CD8-positive, alpha-beta memory T cell (primary cell): ENCODE data around the gene MSI2. TPM values are rescaled to one million over a fixed set of nuclear protein-coding genes. Genes with fewer than 3 reads are reported as not detected.

Source experiments
- CTCF ChIA-PET: fragments of 350-600 bp; sonication (Branson Sonifier 250); formaldehyde crosslinking; loops from one replicate; lab custom pipeline; 2021; ENCODE audit warnings: antibody characterized with exemption; lab: Charles Lee
- POLR2A ChIA-PET: fragments of 350-600 bp; sonication (Branson Sonifier 250); formaldehyde crosslinking; loops from one replicate; lab custom pipeline; 2021; ENCODE audit warnings: antibody characterized with exemption; lab: Charles Lee
- DNase-seq, 5 donors: peaks; one replicate each; pipeline versions ENCODE4 v3.0.0 to v3.0.0-alpha.2; 2020 to 2022; ENCODE audit warnings: mixed read lengths in 1 of 5
- H3K27ac ChIP-seq: one replicate; pipeline ENCODE4 v1.7.0; 2013; ENCODE audit warnings: low read depth, mild to moderate bottlenecking, low read length, moderate library complexity
- H3K27me3 ChIP-seq: 2 replicates; pipeline ENCODE4 v1.7.0; 2013; ENCODE audit warnings: low read length, mild to moderate bottlenecking; ENCODE audit not compliant: insufficient read depth, poor library complexity, severe bottlenecking
- H3K36me3 ChIP-seq: 2 replicates; pipeline ENCODE4 v1.7.0; 2013; ENCODE audit warnings: mild to moderate bottlenecking, low read length, moderate library complexity; ENCODE audit not compliant: insufficient read depth
- H3K4me1 ChIP-seq: 2 replicates; pipeline ENCODE4 v1.7.0; 2013; ENCODE audit warnings: mild to moderate bottlenecking, low read length, moderate library complexity; ENCODE audit not compliant: insufficient read depth
- H3K4me3 ChIP-seq: 2 replicates; pipeline ENCODE4 v1.7.0; 2013; ENCODE audit warnings: mild to moderate bottlenecking, low read length
- H3K9me3 ChIP-seq: 2 replicates; pipeline ENCODE4 v1.7.0; 2013; ENCODE audit warnings: mild to moderate bottlenecking, low read length
- H3K27ac Mint-ChIP-seq, 8 donors: one replicate each; pipeline ENCODE4 v1.8.0; 2020 to 2021; ENCODE audit warnings: mixed read lengths in 8 of 8, mild to moderate bottlenecking in 6 of 8, inconsistent platforms in 3 of 8, moderate library complexity in 3 of 8
- H3K27me3 Mint-ChIP-seq, 2 donors: one replicate each; pipeline ENCODE4 v1.8.0; 2020 to 2021; ENCODE audit warnings: mixed read lengths in 2 of 2, mild to moderate bottlenecking in 1 of 2, moderate library complexity in 1 of 2
- H3K36me3 Mint-ChIP-seq, 3 donors: one replicate each; pipeline ENCODE4 v1.8.0; 2020 to 2021; ENCODE audit warnings: mixed read lengths in 3 of 3, inconsistent platforms in 1 of 3, mild to moderate bottlenecking in 1 of 3
- H3K4me1 Mint-ChIP-seq, 3 donors: one replicate each; pipeline ENCODE4 v1.8.0; 2020 to 2021; ENCODE audit warnings: mixed read lengths in 3 of 3, inconsistent platforms in 1 of 3, mild to moderate bottlenecking in 1 of 3
- H3K4me3 Mint-ChIP-seq, 7 donors: one replicate each; pipeline ENCODE4 v1.8.0; 2020 to 2021; ENCODE audit warnings: mixed read lengths in 7 of 7, mild to moderate bottlenecking in 6 of 7, moderate library complexity in 4 of 7, inconsistent platforms in 2 of 7
- H3K9me3 Mint-ChIP-seq, 5 donors: one replicate each; pipeline ENCODE4 v1.8.0; 2020 to 2022; ENCODE audit warnings: mixed read lengths in 5 of 5, mild to moderate bottlenecking in 3 of 5, moderate library complexity in 2 of 5, inconsistent platforms in 1 of 5
- polyA plus RNA-seq: library from polyadenylated mRNA; unstranded; fragments of 300-500 nt; fragmentation: Illumina TruSeq; gene quantifications from one replicate; pipeline ENCODE4 v1.2.3, GENCODE V29; 2021
- total RNA-seq, 2 experiments: library from RNA; stranded (reverse); gene quantifications; one replicate each; pipeline ENCODE4 v1.2.3, GENCODE V29; 2021

Gene MSI2
- total and polyA plus RNA-seq, 3 experiments from 2014 or later = 2.3 to 58.0 (median 57.1) TPM

- Histone ChIP-seq H3K9me3 (no peaks in the 10 kb centered on the region), H3K4me1 (peaks cover 12% of the 10 kb centered on the region), H3K27ac (no peak overlapping the region), H3K27me3 (no peaks in the 10 kb centered on the region), H3K36me3 (peaks cover 5% of the 10 kb centered on the region), H3K4me3 (no peak overlapping the region)
- no peak for DNase-seq
- Mint-ChIP-seq H3K4me1 (peaks cover 18 to 33% (median 30%) of the 10 kb centered on the region in 3 donors), H3K4me3 (no peak overlapping the region), H3K36me3 (peaks cover 0 to 5% (median 4%) of the 10 kb centered on the region in 3 donors), H3K27me3 (no peaks in the 10 kb centered on the region), H3K9me3 (no peaks in the 10 kb centered on the region), H3K27ac (peak overlapping the region in 1 of 8 donors; percentile 1)
- POLR2A ChIA-PET = no interaction called here
- CTCF ChIA-PET = no interaction called here
Observed at GRCh38 chr17:57475796-57476195, 219.5 kb downstream of the MSI2 start.

GRCh38 chr17:57477522-57478362 lies 221.4 kb downstream of the MSI2 start:
- H3K27me3 Mint-ChIP-seq = no peaks in the 10 kb centered on the region
- Histone ChIP-seq H3K27ac (no peak overlapping the region), H3K36me3 (peaks cover 5% of the 10 kb centered on the region), H3K4me3 (no peak overlapping the region), H3K27me3 (no peaks in the 10 kb centered on the region), H3K4me1 (peaks cover 12% of the 10 kb centered on the region), H3K9me3 (no peaks in the 10 kb centered on the region)
- no peak overlapping the region for H3K4me3 Mint-ChIP-seq
- H3K4me1 Mint-ChIP-seq = peaks cover 22 to 49% (median 45%) of the 10 kb centered on the region in 3 donors
- peaks cover 0 to 5% (median 4%) of the 10 kb centered on the region in 3 donors for H3K36me3 Mint-ChIP-seq
- H3K9me3 Mint-ChIP-seq = no peaks in the 10 kb centered on the region
- no peak for DNase-seq
- POLR2A ChIA-PET = no interaction called here
- H3K27ac Mint-ChIP-seq = peak overlapping the region in 1 of 8 donors; percentile 3
- CTCF ChIA-PET = interaction anchor here (0.9 kb wide), 1 partner anchor 235 kb away, joined by 3 read pairs; no protein-coding TSS in a partner anchor

DNA sequence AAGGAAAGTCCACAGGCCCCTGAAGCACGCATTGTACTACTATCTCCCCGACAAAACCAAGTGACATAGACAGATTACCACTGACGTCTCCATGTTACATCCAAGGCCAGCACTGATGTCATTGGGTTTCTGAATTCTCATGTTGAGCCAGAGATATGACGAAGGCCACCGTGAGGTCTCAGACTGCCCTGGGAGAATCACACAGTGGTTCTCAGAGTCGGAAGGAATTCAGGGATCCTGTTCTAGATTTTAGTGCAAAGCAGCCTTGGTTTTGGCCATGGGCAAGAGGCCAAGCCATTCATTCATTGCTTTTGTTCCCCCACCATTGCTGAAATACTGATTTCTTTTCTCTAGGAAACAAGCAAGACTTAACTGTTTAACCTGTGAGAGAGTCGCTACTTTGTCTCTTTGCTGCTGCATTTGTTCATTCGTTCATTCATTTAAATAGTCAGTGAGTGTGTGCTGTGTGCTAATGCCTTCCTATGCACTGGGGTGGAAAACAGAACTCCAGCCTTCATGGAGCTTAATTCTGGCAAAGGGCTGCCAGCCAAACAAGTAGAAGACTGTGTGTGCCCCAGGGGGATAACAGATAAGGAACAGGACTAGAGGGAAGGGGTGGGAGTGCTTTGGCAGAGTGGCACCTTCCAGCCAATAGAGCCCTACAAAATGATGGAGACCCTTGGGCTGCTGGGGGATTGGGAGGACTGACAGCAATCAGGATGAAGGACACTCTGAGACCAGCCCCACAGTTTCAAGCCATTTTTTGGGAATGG lies 222.3 kb downstream of the MSI2 start:
- POLR2A ChIA-PET = no interaction called here
- Mint-ChIP-seq H3K27me3 (no peaks in the 10 kb centered on the region), H3K4me1 (peaks cover 30 to 58% (median 52%) of the 10 kb centered on the region in 3 donors), H3K4me3 (no peak overlapping the region), H3K27ac (peak overlapping the region in 1 of 8 donors; percentile 5), H3K9me3 (no peaks in the 10 kb centered on the region), H3K36me3 (peaks cover 0 to 5% (median 3%) of the 10 kb centered on the region in 3 donors)
- no peak for DNase-seq
- H3K4me1 ChIP-seq = peaks cover 13% of the 10 kb centered on the region
- CTCF ChIA-PET = no interaction called here
- H3K27me3 ChIP-seq = no peaks in the 10 kb centered on the region
- H3K9me3 ChIP-seq = no peaks in the 10 kb centered on the region
- H3K36me3 ChIP-seq = peaks cover 5% of the 10 kb centered on the region
- no peak overlapping the region for H3K4me3 ChIP-seq
- H3K27ac ChIP-seq = no peak overlapping the region

GRCh38 chr17:57480438-57481196 lies 224.3 kb downstream of the MSI2 start:
- POLR2A ChIA-PET = no interaction called here
- H3K27me3 Mint-ChIP-seq = no peaks in the 10 kb centered on the region
- H3K9me3 Mint-ChIP-seq = no peaks in the 10 kb centered on the region
- peaks cover 41 to 77% (median 57%) of the 10 kb centered on the region in 3 donors for H3K4me1 Mint-ChIP-seq
- H3K36me3 Mint-ChIP-seq = peaks cover 0 to 3% (median 1%) of the 10 kb centered on the region in 3 donors
- Histone ChIP-seq H3K4me3 (no peak overlapping the region), H3K27ac (no peak overlapping the region), H3K27me3 (no peaks in the 10 kb centered on the region), H3K9me3 (no peaks in the 10 kb centered on the region), H3K36me3 (peaks cover 3% of the 10 kb centered on the region), H3K4me1 (peaks cover 30% of the 10 kb centered on the region)
- CTCF ChIA-PET = interaction anchor here (1.1 to 1.5 kb wide), 2 partner anchors 15 to 36 kb away, joined by 3 read pairs; no protein-coding TSS in a partner anchor
- H3K4me3 Mint-ChIP-seq = no peak overlapping the region
- DNase-seq = no peak
- peak overlapping the region in 3 of 8 donors; percentile 15 to 76 (median 70) for H3K27ac Mint-ChIP-seq

- Mint-ChIP-seq H3K4me1 (peaks cover 45 to 79% (median 70%) of the 10 kb centered on the region in 3 donors), H3K27me3 (no peaks in the 10 kb centered on the region), H3K4me3 (no peak overlapping the region), H3K36me3 (peaks cover 0 to 4% (median 0%) of the 10 kb centered on the region in 3 donors), H3K9me3 (no peaks in the 10 kb centered on the region), H3K27ac (no peak overlapping the region)
- Histone ChIP-seq H3K4me1 (peaks cover 35% of the 10 kb centered on the region), H3K4me3 (no peak overlapping the region), H3K9me3 (no peaks in the 10 kb centered on the region), H3K36me3 (no peaks in the 10 kb centered on the region), H3K27ac (no peak overlapping the region), H3K27me3 (no peaks in the 10 kb centered on the region)
- DNase-seq = no peak
- POLR2A ChIA-PET = no interaction called here
- CTCF ChIA-PET = interaction anchor here (1.2 kb wide), 1 partner anchor 27 kb away, joined by 4 read pairs; no protein-coding TSS in a partner anchor
Observed at GRCh38 chr17:57481910-57482391, 225.6 kb downstream of the MSI2 start.

GRCh38 chr17:57482657-57483056 lies 226.3 kb downstream of the MSI2 start:
- CTCF ChIA-PET = no interaction called here
- Histone ChIP-seq H3K27me3 (no peaks in the 10 kb centered on the region), H3K4me1 (peaks cover 35% of the 10 kb centered on the region), H3K27ac (no peak overlapping the region), H3K36me3 (no peaks in the 10 kb centered on the region), H3K9me3 (no peaks in the 10 kb centered on the region), H3K4me3 (no peak overlapping the region)
- DNase-seq = no peak
- H3K4me3 Mint-ChIP-seq = no peak overlapping the region
- POLR2A ChIA-PET = no interaction called here
- no peak overlapping the region for H3K27ac Mint-ChIP-seq
- H3K9me3 Mint-ChIP-seq = no peaks in the 10 kb centered on the region
- peaks cover 0 to 4% (median 0%) of the 10 kb centered on the region in 3 donors for H3K36me3 Mint-ChIP-seq
- H3K4me1 Mint-ChIP-seq = peaks cover 49 to 75% (median 73%) of the 10 kb centered on the region in 3 donors
- H3K27me3 Mint-ChIP-seq = no peaks in the 10 kb centered on the region

DNA sequence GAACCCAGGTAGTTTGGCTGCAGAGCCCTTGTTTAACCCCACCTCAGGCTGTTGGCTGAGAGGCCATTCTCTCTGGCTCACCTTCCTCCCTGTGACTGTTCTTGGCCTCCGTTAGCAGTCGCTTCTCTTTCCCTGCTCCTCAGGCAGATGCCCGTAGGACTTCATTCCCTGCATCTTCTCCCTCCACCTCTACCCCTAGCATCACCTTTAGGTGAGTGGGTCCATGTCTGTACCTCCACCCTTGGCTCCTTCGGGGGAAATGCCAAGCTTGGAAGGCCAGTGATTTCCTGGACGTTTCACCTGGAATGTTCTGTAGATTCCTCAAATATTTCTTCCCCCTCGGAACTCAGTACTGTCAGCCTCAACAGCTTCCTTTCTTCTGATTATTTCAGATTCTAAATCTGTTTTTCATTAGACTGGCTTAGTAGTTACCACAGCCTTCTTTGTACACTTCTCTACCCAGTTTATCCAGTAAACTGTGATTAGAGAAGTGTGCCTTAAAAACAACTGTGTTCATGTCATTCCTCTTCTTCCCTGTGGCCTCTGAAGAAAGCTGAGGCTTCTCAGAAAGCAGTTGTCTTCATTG lies 227.9 kb downstream of the MSI2 start:
- CTCF ChIA-PET = no interaction called here
- Mint-ChIP-seq H3K9me3 (no peaks in the 10 kb centered on the region), H3K27me3 (peaks cover 0 to 1% of the 10 kb centered on the region in 2 donors)

More for the DNA sequence above, 227.9 kb downstream of the MSI2 start:
- Histone ChIP-seq H3K4me1 (peaks cover 35% of the 10 kb centered on the region), H3K9me3 (no peaks in the 10 kb centered on the region), H3K4me3 (no peak overlapping the region), H3K27me3 (no peaks in the 10 kb centered on the region), H3K36me3 (no peaks in the 10 kb centered on the region), H3K27ac (no peak overlapping the region)
- DNase-seq = no peak
- peaks cover 0 to 7% (median 0%) of the 10 kb centered on the region in 3 donors for H3K36me3 Mint-ChIP-seq
- POLR2A ChIA-PET = no interaction called here
- H3K27ac Mint-ChIP-seq = peak overlapping the region in 1 of 8 donors; percentile 64
- peaks cover 51 to 72% (median 70%) of the 10 kb centered on the region in 3 donors for H3K4me1 Mint-ChIP-seq
- H3K4me3 Mint-ChIP-seq = peak overlapping the region in 1 of 7 donors; percentile 3
